Right hindlimb (tissue), 1 donor: ENCODE data around the gene RBBP8NL.

Source experiments
- DNase-seq: peaks from one replicate; pipeline ENCODE4 v3.0.0-alpha.2; 2018

Gene RBBP8NL

GRCh38 chr20:62371588-62372041 is 55.7 kb downstream of the RBBP8NL start:
- DNase-seq: no peak

GRCh38 chr20:62370807-62371587 is 56.3 kb downstream of the RBBP8NL start:
- DNase-seq: no peak

GRCh38 chr20:62370115-62370806 is 57.1 kb downstream of the RBBP8NL start:
- peak; percentile 75 for DNase-seq

GRCh38 chr20:62369815-62370114 is 57.6 kb downstream of the RBBP8NL start:
- no peak for DNase-seq

- DNase-seq: peak; percentile 86
These were observed 58.1 kb downstream of the RBBP8NL start for GRCh38 chr20:62368976-62369814.

- DNase-seq: peak; percentile 53
These were observed 58.9 kb downstream of the RBBP8NL start for GRCh38 chr20:62368392-62368975.

GRCh38 chr20:62367633-62368391 is 59.5 kb downstream of the RBBP8NL start:
- DNase-seq: peak; percentile 69

GRCh38 chr20:62367136-62367632 is 60.2 kb downstream of the RBBP8NL start, which contains the start of gene LAMA5:
TSS of gene LAMA5 (minus strand) at chr20:62367312. CDS start at chr20:62367245, 67 bp downstream.
- DNase-seq: peak; percentile 47

GRCh38 chr20:62366370-62367135 is 60.8 kb downstream of the RBBP8NL start:
- DNase-seq: peak; percentile 43

GRCh38 chr20:62365814-62366369 is 61.4 kb downstream of the RBBP8NL start:
- DNase-seq: peak; percentile 37

- DNase-seq: peak; percentile 28
These were observed 62.2 kb downstream of the RBBP8NL start for GRCh38 chr20:62364911-62365736.

- DNase-seq: no peak
These were observed 63.2 kb downstream of the RBBP8NL start for GRCh38 chr20:62363920-62364851.

- DNase-seq: peak; percentile 62
These were observed 64.1 kb downstream of the RBBP8NL start for GRCh38 chr20:62362991-62363919.

GRCh38 chr20:62362590-62362940 is 64.8 kb downstream of the RBBP8NL start:
- no peak for DNase-seq

GRCh38 chr20:62361799-62362589 is 65.3 kb downstream of the RBBP8NL start:
- no peak for DNase-seq
